Islet of Langerhans (tissue), 1 donor: ENCODE measurements around the gene CCDC38.
"Not testable (repeated sequence)": the region's sequence is repeated elsewhere in the genome, so short reads cannot be mapped to it uniquely, and the experiment has no call there.

Source experiments
- FAIRE-seq: peaks from one replicate; lab custom pipeline; 2011; peaks lifted over from hg19 to GRCh38; lab: Jason Lieb, UNC

CCDC38 gene

DNA sequence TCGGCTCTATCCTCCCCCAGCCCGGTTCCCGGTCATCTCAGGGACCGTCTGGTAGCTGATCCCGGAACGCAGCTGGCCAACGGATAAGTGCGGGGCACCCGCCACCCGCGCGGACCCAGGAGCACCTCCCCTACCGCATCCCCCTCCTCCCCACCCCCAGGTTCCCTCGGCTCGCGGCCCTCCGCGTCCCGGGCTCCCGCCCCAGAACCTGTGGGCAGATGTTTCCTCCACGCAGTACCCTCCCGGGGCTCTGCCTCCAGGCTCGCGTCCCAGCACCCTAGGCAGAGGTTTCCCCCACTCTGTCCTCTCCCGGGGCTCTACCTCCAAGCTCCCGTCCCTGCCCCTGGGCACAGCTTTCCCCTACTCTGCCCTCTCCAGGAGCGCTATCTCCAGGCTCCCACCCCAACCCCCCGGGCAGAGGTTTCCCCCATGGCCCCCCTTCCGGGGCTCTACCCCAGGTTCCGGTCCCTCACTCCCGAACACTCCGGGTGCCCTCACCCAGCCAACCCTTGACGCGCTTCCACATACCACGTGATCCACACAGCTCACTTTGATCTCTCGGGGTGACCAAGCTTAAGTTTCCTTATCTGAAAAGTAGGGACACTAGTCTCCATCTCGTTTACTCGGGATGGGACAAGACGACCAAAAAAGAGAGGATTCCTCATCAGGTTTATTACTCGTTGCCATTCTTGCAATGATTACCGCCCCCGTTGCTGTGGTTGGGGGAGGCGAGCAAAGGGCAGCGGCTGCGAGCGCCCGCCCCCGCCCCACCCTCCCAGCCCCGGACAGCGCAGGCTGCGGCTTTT is at the start of gene CCDC38:
TSS of gene CCDC38 (minus strand) at position 91 of the 806 bp plus-strand sequence. CDS start 6,105 bp downstream, outside the sequence.
- FAIRE-seq, result no peak

DNA sequence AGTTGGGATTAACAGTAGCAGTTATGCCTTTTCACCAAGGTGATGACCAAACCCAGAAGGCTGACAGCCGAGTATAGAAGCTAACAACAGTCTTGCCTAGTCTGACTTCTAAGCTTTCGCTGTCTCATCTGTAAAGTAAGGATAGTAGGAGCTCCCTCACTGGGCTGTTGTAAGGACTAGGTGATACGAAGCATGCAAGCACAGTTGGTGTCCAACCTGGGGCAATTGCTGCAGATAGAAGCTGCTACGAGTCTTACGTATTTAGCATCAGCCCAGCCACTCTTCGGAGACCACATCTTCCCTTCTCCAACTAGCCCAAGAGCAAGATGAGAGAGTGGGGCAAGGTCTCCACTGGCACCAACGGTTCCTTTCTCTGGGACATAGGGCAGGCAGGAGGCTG is 47.7 kb upstream of the CCDC38 start:
- FAIRE-seq, result no peak

GRCh38 chr12:95989504-95990123 is 47.2 kb upstream of the CCDC38 start:
- FAIRE-seq, result no peak

GRCh38 chr12:95988506-95989275 is 46.3 kb upstream of the CCDC38 start:
- no peak for FAIRE-seq

DNA sequence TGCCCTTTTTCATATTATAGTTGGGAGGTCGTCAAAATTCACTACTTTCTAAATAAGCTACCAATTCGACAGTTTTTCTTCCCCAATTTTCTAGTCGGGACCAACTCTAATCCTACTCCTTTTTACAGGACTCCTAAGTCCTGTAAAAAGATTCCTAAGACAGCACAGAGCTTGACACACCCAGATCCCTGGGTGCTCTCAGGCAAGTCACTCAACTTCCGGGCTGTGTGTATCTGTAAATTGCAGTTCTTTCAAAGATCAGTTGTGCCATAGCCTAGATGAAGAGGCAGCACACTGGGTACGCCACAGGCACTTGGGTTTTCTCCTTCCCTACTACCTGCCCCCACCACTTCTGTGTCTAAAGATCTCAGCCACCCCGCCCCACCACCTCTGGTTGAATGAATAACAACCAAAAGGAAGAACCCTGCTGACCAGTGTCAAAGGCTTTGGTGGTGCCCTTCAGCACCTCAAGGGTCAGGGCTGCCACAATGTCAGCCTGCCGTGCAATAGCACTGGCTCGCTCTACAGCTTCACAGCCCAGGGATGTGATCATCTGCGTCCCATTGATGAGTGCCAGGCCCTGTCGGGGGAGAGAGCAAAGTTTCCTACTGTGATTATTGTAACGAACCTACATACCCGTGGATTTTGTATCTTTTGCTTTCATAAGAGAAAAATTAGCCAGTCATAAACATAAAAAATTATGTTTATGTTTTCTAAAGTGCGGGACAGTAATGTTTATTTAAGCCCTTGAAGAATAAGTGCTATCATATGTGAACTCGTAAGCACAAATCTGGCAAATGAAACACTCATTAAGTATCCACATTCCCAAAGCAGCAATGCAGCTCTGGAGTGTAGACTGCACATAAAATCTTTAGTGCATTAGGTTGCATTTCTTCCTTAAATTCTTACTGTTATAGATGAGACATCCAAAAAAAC is 44.5 kb upstream of the CCDC38 start:
- no peak for FAIRE-seq

- no peak for FAIRE-seq
Measured at GRCh38 chr12:95984682-95985081, 42.3 kb upstream of the CCDC38 start.

DNA sequence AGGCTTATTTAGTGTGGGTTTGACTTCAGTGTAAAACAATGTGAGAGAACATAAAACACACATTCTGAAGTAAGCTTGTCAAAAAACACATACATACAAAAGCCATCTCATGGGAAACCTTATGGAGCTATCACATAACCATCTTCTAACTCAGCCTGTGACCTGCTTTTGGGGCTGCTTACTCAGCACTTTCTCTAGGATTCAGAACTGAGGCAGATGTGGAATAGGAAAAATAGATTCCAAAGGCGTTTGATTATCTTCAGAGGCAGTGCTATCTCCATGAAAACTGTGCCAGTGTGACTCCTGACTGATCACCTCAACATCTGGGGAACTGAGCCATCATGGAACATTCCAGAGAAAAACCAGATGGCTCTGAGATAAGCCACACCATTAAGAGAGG is 40.2 kb upstream of the CCDC38 start:
- FAIRE-seq, result no peak

DNA sequence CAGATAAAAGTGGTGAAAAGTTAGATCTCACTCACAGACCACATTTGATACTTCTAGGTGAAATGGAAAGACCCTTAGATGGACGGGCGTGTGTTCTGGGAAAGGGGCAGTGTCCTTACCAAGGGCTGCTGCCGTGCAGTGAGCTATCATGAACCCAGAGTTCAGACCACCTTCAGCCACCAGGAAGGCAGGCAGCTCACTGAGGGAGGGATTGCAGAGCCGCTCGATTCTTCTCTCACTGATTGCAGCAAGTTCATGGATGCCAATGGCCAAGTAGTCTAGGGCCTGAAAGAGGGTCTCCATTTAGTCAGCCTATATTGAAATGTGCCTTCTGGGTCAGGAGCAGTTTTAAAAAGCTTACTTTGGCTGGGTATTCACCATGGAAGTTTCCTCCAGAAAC is 38.0 kb upstream of the CCDC38 start:
- FAIRE-seq, result no peak

- FAIRE-seq, result no peak
Measured at GRCh38 chr12:95978774-95979173, 36.4 kb upstream of the CCDC38 start.

DNA sequence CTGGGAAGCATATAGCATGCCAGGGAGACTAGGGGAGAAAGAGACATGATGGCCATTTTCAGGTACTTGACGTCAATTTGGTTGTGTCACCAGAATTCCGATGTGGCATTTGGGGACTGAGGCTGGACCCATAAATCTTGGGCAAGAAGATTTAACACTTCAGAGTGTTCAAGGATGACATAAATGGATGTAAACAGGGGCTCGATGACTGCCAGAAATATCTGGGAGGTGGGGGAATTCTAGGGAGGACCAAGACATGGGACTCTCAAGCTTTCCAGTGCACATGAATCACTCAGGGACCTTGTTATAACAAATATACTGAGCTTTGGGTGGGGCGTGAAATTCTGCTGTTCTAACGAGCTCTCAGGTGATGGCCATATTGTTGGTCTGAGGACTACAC is 35.9 kb upstream of the CCDC38 start:
- no peak for FAIRE-seq

- FAIRE-seq, result no peak
Measured at GRCh38 chr12:95977764-95978305, 35.4 kb upstream of the CCDC38 start.

DNA sequence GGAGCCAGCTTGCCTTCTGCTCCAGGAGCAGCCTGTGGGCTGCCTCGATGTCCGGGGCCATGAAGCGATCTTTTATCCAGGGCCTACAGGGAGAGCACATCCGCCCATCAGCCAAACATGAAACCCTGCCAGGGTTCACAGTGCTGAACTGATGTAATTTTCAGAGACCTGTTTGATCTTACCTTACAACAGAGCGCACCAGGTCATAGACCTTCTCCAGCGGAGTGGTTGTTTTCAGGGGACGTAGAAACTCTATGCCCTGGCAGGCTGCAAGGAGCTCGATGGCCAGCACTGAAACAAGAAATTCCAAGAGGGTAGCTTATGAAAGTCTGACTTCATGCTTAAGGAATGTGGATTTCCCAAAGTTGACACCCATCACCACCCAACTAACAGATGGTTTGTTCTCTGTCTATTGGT is 34.0 kb upstream of the CCDC38 start:
- FAIRE-seq, result no peak

- FAIRE-seq, result no peak
Measured at GRCh38 chr12:95975491-95975890, 33.1 kb upstream of the CCDC38 start.

DNA sequence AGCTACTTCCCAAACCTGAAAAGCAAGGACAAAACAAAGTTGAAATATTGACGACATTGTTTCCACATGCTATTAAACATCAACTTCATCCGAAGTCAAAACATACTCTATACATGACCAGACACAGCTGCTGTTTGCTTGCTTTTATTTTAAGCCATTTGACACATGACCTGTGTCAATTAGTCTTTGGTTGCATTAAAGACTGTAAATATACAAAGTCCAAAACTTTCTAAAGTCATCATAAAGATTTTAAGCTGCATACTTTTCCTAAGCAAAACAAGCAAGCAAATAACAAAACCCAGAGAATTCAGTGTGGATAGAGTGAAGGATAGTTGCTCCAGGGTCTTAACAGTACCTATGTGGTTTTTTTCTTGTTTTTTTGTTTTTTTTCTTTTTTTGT is 31.9 kb upstream of the CCDC38 start:
- FAIRE-seq, result no peak

- FAIRE-seq, result peak; percentile 47
Measured at GRCh38 chr12:95972832-95973456, 30.5 kb upstream of the CCDC38 start.

DNA sequence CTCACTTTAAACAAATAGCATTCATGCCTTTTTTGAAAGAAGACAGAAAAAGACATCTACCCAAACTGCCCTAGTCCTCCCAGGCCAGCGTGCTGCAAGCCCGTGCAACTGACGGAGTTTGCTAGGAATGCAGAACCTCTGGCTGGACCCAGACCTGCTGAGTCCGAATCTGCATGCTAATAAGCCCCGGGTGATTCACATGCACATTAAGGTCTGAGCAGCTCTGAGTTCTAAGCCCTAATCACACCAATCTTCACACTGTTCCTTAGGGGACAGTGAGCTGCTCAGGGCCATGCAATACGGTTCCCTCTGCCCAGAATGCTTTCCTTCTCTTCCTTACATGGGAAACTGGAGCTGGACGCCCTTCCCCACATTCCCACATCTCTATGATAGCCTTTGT is 28.5 kb upstream of the CCDC38 start:
- FAIRE-seq, result no peak

- not testable (repeated sequence) for FAIRE-seq
Measured at GRCh38 chr12:95969116-95969515, 26.7 kb upstream of the CCDC38 start.

DNA sequence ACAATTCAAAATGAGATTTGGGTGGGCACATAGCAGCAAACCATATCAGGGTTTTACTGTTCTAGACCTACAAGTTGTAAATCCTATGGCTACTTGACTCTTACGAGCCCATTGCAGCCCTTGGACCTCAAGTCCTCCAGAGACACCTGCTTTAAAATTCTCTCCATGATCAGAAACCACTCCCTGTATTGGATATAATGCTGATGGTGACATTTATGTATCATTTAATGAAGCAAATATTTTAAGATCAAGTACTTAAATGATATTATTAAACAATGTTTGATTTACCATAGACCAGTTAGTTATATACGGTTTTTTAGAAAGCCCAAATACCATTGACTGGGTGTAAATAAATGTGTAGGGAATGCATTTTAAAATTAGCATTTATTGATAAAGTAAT is 24.9 kb upstream of the CCDC38 start:
- no peak for FAIRE-seq

GRCh38 chr12:95966287-95966870 is 24.0 kb upstream of the CCDC38 start:
- no peak for FAIRE-seq

GRCh38 chr12:95963096-95963495 is 20.7 kb upstream of the CCDC38 start:
- FAIRE-seq, result no peak

DNA sequence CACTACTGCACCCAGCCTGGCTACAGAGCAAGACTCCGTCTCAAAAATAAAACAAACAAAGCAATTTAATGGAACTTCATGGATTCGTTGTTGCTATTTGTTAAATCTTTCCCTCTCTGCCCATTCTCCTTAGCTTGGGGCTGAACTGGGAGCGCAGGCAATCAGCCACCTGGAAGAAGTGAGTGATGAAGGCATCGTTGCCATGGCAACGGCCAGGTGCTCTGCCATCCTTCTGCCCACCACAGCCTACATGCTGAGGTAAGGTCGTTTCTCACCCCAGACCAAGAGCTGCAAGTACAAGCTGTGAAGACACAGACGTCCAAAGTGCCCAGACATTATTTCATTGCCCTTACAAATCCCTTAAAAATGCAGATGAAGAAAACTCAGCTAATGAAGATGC is 19.8 kb upstream of the CCDC38 start:
- FAIRE-seq, result no peak
